Measurements from ENCODE around the gene ZNF555. TPM values are rescaled to one million over a fixed set of nuclear protein-coding genes. Genes with fewer than 3 reads are reported as not detected.
"Not testable (repeated sequence)": the region's sequence is repeated elsewhere in the genome, so short reads cannot be mapped to it uniquely, and the experiment has no call there.

The ZNF555 gene
- total RNA-seq, 2 experiments from 2014 or later, result 2.2 to 3.2 TPM

- Mint-ChIP-seq H3K4me3 (no peak overlapping the region), H3K27ac (no peak overlapping the region), H3K4me1 (peaks cover 16% of the 10 kb centered on the region), H3K27me3 (no peaks in the 10 kb centered on the region), H3K36me3 (ENCODE audit: low read depth) (peaks cover 58% of the 10 kb centered on the region), H3K9me3 (peaks cover 61% of the 10 kb centered on the region)
- ChIA-PET CTCF (no interaction called here), POLR2A (no interaction called here)
- no peak for DNase-seq
Measured at GRCh38 chr19:2852598-2852997, 11.3 kb downstream of the ZNF555 start.

GRCh38 chr19:2853015-2853606 lies 11.8 kb downstream of the ZNF555 start:
- no peak for DNase-seq
- Mint-ChIP-seq H3K9me3 (peaks cover 60% of the 10 kb centered on the region), H3K36me3 (ENCODE audit: low read depth) (peaks cover 58% of the 10 kb centered on the region), H3K4me3 (no peak overlapping the region), H3K27me3 (no peaks in the 10 kb centered on the region), H3K27ac (no peak overlapping the region), H3K4me1 (peaks cover 16% of the 10 kb centered on the region)
- ChIA-PET POLR2A (no interaction called here), CTCF (no interaction called here)

- DNase-seq, result no peak
- Mint-ChIP-seq H3K4me3 (no peak overlapping the region), H3K27ac (no peak overlapping the region), H3K27me3 (no peaks in the 10 kb centered on the region), H3K9me3 (peaks cover 70% of the 10 kb centered on the region), H3K4me1 (peaks cover 16% of the 10 kb centered on the region), H3K36me3 (ENCODE audit: low read depth) (peaks cover 57% of the 10 kb centered on the region)
- POLR2A ChIA-PET, result no interaction called here
- CTCF ChIA-PET, result interaction anchor here (2.3 to 2.5 kb wide), 2 partner anchors 11 to 13 kb away, joined by 6 to 8 read pairs; partner anchors contain the start of gene ZNF555
Measured at GRCh38 chr19:2854849-2855248, 13.6 kb downstream of the ZNF555 start.

- Mint-ChIP-seq H3K4me1 (peaks cover 12% of the 10 kb centered on the region), H3K27ac (no peak overlapping the region), H3K4me3 (no peak overlapping the region), H3K9me3 (peaks cover 60% of the 10 kb centered on the region), H3K36me3 (ENCODE audit: low read depth) (peaks cover 41% of the 10 kb centered on the region), H3K27me3 (no peaks in the 10 kb centered on the region)
- POLR2A ChIA-PET, result no interaction called here
- CTCF ChIA-PET, result interaction anchor here (1.3 to 2.3 kb wide), 2 partner anchors 13 to 16 kb away, joined by 5 to 6 read pairs; partner anchors contain the start of gene ZNF555
- no peak for DNase-seq
Measured at GRCh38 chr19:2856457-2857050, 15.3 kb downstream of the ZNF555 start.

GRCh38 chr19:2858864-2859263 lies 17.6 kb downstream of the ZNF555 start:
- Mint-ChIP-seq H3K27ac (no peak overlapping the region), H3K4me3 (no peak overlapping the region), H3K9me3 (peaks cover 45% of the 10 kb centered on the region), H3K4me1 (peaks cover 12% of the 10 kb centered on the region), H3K36me3 (ENCODE audit: low read depth) (peaks cover 20% of the 10 kb centered on the region), H3K27me3 (no peaks in the 10 kb centered on the region)
- POLR2A ChIA-PET, result no interaction called here
- CTCF ChIA-PET, result interaction anchor here (1.6 kb wide), 1 partner anchor 11 kb away, joined by 3 read pairs; no protein-coding TSS in a partner anchor
- DNase-seq, result no peak

GRCh38 chr19:2863816-2864215 lies 22.5 kb downstream of the ZNF555 start:
- Mint-ChIP-seq H3K36me3 (ENCODE audit: low read depth) (no peaks in the 10 kb centered on the region), H3K4me1 (no peaks in the 10 kb centered on the region), H3K9me3 (peaks cover 21% of the 10 kb centered on the region), H3K4me3 (no peak overlapping the region), H3K27me3 (no peaks in the 10 kb centered on the region), H3K27ac (no peak overlapping the region)
- POLR2A ChIA-PET, result no interaction called here
- DNase-seq, result no peak
- CTCF ChIA-PET, result no interaction called here

GRCh38 chr19:2865334-2866100 lies 24.2 kb downstream of the ZNF555 start:
- no peak overlapping the region for H3K27ac Mint-ChIP-seq
- CTCF ChIA-PET, result interaction anchor here (0.6 kb wide), 1 partner anchor 799 kb away, joined by 4 read pairs; no protein-coding TSS in a partner anchor

GRCh38 chr19:2866495-2867024 lies 25.3 kb downstream of the ZNF555 start:
- H3K27ac Mint-ChIP-seq, result no peak overlapping the region
- peaks cover 17% of the 10 kb centered on the region for H3K9me3 Mint-ChIP-seq
- ChIA-PET CTCF (no interaction called here), POLR2A (no interaction called here)
- DNase-seq, result no peak
- no peaks in the 10 kb centered on the region for H3K27me3 Mint-ChIP-seq
- no peaks in the 10 kb centered on the region for H3K36me3 Mint-ChIP-seq (ENCODE audit: low read depth)
- H3K4me3 Mint-ChIP-seq, result no peak overlapping the region
- H3K4me1 Mint-ChIP-seq, result no peaks in the 10 kb centered on the region

More at GRCh38 chr19:2865334-2866100, 24.2 kb downstream of the ZNF555 start:
- POLR2A ChIA-PET, result no interaction called here
- DNase-seq, result no peak
- peaks cover 14% of the 10 kb centered on the region for H3K9me3 Mint-ChIP-seq
- no peaks in the 10 kb centered on the region for H3K36me3 Mint-ChIP-seq (ENCODE audit: low read depth)
- H3K4me3 Mint-ChIP-seq, result no peak overlapping the region
- no peaks in the 10 kb centered on the region for H3K27me3 Mint-ChIP-seq
- no peaks in the 10 kb centered on the region for H3K4me1 Mint-ChIP-seq

- ChIA-PET POLR2A (no interaction called here), CTCF (no interaction called here)
- Mint-ChIP-seq H3K27ac (no peak within 1 kb of the TSS), H3K4me3 (no peak within 1 kb of the TSS), H3K27me3 (no peaks in the 10 kb centered on the region), H3K36me3 (ENCODE audit: low read depth) (no peaks in the 10 kb centered on the region), H3K4me1 (no peaks in the 10 kb centered on the region), H3K9me3 (peaks cover 19% of the 10 kb centered on the region)
- DNase-seq, result no peak
Measured at GRCh38 chr19:2867025-2867991, 26.0 kb downstream of the ZNF555 start, which contains the start of gene ZNF556. TSS of gene ZNF556 (plus strand) at chr19:2867335. CDS start at chr19:2867422, 87 bp downstream.

- Mint-ChIP-seq H3K36me3 (ENCODE audit: low read depth) (no peaks in the 10 kb centered on the region), H3K4me1 (no peaks in the 10 kb centered on the region), H3K27me3 (no peaks in the 10 kb centered on the region), H3K9me3 (peaks cover 15% of the 10 kb centered on the region), H3K4me3 (no peak overlapping the region), H3K27ac (no peak overlapping the region)
- ChIA-PET POLR2A (no interaction called here), CTCF (interaction anchor here (0.9 to 1.2 kb wide), 3 partner anchors 10 to 19 kb away, joined by 3 read pairs; no protein-coding TSS in a partner anchor)
- no peak for DNase-seq
Measured at GRCh38 chr19:2869618-2870017, 28.3 kb downstream of the ZNF555 start.

- H3K27me3 Mint-ChIP-seq; H3K4me1 Mint-ChIP-seq; DNase-seq; H3K27ac Mint-ChIP-seq; POLR2A ChIA-PET; H3K4me3 Mint-ChIP-seq; H3K36me3 Mint-ChIP-seq (ENCODE audit: low read depth); CTCF ChIA-PET: not testable (repeated sequence)
- peaks cover 17% of the 10 kb centered on the region for H3K9me3 Mint-ChIP-seq
Measured at GRCh38 chr19:2872175-2872574, 30.9 kb downstream of the ZNF555 start.
